DMS114 treated with DMSO at 0.1 percent for 48 hours (cell line): ENCODE results near the gene CD177.
"Not testable (repeated sequence)": the region's sequence is repeated elsewhere in the genome, so short reads cannot be mapped to it uniquely, and the experiment has no call there.

Source experiments
- DNase-seq: peaks from one replicate; lab custom pipeline; 2025; ENCODE audit not compliant: unreplicated experiment; lab: John Stamatoyannopoulos, UW

The CD177 gene

DNA sequence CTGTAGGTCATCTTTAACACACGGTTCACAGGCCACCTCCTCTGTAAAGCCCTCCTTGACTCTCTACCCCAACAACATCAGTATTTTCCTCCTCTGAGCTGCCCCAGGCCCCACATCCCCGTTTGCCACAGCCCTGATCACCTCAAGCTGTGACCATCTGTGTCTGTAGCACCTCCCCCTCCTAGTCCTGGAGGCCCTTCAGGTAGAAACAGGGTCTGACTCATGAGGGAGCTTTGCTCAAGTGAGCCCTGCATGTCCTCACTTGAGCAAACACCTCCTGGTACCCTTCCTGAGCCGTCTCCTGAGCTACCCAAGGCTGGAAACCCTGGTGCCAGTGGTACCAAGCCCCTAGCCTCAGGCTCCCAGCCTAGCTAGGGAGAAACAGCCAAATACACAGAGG, 24.1 kb downstream of the CD177 start:
- DNase-seq = not testable (repeated sequence)

GRCh38 chr19:43380008-43380407, 26.5 kb downstream of the CD177 start:
- no peak for DNase-seq

DNA sequence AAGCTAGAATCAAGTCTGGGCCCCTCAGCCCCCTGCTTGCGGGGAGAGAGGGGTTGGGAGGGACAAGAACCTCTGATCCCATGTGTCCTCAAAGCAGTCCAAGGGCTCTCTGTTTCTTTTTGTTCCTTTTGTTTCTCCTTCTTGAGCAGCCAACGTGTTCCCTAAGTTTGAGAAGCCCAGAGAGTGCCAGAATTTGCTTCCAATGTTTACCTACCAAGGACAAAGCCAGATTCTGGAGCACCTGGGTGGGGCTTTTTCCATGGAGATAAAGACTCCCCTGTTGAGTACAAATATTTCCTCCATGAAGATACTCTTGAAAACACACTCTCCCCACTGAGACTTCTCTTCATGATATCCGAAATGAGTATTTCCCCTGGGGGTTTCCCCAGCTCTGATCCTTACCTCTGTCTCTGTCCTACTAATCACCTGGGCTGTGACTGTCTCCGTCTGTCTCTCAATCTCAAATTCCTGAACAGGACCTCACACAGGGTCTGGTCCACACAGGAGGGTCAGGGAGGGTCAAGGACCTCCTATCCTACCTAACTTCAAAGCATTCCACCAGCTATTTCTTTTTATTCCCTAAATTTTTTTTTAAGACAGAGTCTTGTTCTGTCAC, 27.4 kb downstream of the CD177 start:
- no peak for DNase-seq

DNA sequence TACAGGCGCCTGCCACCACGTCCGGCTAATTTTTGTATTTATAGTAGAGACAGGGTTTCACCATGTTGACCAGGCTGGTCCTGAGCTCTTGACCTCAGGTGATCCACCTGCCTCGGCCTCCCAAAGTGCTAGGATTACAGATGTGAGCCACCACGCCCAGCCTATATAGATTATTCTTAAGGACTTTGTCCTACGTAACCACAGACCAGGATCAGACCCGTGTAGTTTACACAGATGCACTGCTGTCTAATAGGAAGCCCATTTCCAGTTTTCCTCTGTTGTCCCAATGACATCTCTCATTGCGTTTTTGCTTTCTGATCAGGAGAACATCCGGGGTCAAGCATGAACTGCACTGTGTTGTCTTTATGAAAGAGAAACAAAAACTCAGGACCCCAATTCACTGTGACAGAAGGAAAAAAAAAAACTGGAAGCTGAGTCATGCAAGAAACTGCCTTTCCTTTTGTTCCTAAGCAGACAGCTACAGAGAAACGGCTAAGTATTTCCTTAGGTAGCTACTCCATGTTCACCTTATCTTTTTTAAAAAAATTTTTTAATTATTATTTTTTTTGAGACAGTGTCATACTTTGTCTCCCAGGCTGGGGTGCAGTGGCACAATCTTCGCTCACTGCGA, 29.2 kb downstream of the CD177 start:
- DNase-seq = not testable (repeated sequence)

GRCh38 chr19:43383254-43383653, 29.8 kb downstream of the CD177 start:
- DNase-seq = not testable (repeated sequence)

DNA sequence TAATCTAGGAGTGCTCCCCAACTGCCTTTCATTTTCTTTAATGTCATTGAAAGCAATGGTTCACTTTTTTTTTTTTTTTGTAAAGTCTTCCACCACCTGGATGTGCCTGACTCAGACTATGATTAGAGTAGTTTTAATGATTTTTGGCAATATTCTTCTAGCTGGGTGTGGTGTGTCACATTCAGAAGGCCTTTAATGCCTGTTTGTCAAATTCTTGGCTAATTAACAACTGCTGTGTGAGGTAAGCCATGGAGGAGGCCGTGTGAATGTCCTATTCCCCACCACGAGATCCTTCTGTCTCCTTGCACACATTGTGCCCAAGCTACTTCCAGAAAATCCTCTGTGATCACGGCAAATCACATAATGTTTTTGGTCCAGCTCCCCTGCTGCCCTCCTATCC, 30.3 kb downstream of the CD177 start:
- not testable (repeated sequence) for DNase-seq

DNA sequence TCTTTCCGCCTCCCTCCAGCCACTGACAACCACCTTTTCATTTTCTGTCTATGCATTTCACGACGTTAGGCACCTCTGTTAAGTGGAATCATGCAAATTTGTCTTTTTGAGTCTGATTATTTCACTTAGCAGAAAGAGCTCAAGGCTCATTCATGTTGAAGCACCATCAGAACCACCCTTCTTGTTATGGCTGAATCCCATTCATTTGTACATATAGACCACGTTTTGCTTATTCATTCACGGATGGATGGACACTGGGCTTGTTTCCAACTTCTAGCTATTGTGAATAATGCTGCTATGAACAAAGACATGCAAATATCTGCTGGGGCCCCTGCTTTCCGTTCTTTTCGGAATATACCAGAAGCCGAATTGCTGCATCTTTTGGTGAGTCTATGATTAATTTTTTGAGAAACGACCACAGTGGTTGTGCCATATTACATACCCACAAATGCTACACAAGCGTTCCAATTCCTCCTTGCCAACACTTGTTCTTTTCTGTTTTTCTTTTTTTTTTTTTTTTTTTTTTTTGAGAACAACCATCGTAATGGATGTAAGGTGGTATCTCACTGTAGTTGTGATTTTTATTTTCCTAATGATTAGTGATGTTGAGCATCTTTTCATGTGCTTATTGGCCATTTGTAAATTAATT, 37.5 kb downstream of the CD177 start:
- not testable (repeated sequence) for DNase-seq

GRCh38 chr19:43391552-43391935, 38.1 kb downstream of the CD177 start:
- not testable (repeated sequence) for DNase-seq

DNA sequence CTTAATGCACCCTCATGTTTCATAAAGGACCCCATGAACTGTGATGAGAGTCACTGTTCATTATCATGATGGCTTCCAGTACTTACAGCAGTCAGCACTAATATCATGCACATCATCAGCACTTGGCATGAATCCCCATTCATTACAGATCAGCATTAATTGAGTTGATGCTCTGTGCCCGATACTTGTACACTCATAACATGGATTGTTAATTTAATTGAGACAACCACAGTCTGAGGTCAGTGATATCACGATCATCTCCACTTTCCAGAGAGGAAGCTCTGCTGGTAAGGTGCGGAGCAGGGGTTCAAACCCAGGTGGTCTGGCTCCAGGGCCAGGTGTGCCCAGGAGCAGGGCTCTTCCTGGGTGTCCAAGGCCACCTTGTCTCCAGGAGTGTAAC, 40.0 kb downstream of the CD177 start:
- DNase-seq = not testable (repeated sequence)

- no peak for DNase-seq
Measured at GRCh38 chr19:43395561-43395960, 42.1 kb downstream of the CD177 start.

GRCh38 chr19:43406297-43406696, 52.8 kb downstream of the CD177 start:
- DNase-seq = no peak

GRCh38 chr19:43407416-43408005, 54.0 kb downstream of the CD177 start:
- DNase-seq = no peak

DNA sequence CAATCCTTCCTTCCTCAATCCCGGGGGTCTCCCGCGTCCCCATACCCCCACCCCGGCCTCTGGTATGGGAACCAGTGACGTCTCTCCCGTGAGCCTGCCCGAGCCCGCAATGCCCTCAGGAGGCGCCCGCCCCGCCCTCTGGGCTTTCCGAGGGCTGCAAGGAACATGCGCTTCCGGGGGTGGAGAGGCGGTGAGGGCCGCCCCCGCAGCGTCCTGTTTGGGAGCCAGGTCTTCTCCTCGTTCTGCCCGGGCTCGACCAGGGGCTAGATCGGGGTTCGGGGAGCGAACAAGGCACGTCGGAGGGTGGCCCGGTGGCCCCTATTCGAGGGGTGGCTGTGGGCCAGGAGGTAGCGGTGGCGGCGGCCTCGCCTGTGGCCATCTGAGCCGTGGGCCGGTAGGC, 54.6 kb downstream of the CD177 start:
- DNase-seq = no peak

DNA sequence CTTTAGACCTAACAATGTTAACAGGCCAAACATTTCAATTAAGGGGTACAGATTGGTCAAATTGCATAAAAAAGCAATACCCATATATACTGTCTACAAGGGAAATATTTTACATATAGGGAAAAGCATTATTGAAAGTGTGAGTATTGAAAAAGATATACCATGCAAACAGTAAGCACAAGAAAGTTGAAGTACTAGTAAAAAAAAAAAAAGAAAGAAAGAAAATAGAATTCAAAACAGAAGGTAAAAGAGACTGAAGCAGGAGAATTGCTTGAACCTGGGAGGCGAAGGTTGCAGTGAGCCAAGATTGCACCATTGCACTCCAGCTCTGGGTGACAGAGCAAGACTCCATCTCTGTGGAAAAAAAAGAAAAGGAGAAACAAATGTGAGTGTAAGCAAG, 55.9 kb downstream of the CD177 start:
- no peak for DNase-seq

GRCh38 chr19:43412441-43412840, 59.0 kb downstream of the CD177 start:
- no peak for DNase-seq
